T47D (cell line): ENCODE results near the gene KCNQ1.
A peak's percentile ranks its signal among the peaks of the same experiment; 100 is the strongest.

Source experiments
- DNase-seq, 2 experiments: peaks; one replicate each; pipeline versions ENCODE4 v3.0.0 to v3.0.0-alpha.2; 2011 to 2012; ENCODE audit warnings: low read depth in 1 of 2, low spot score in 1 of 2
- JUND ChIP-seq: IDR thresholded peaks from 2 replicates; pipeline ENCODE4 v1.6.1; 2012; ENCODE audit warnings: low read depth
- in situ Hi-C: cut with HindIII; loops from 2 replicates; pipeline ENCODE4 v1.10.0; 2016; ENCODE audit warnings: low sequenced_read_pairs, low pct_unique_long_range_greater_than_20kb

The KCNQ1 gene

GRCh38 chr11:2434008-2434407 is 10.8 kb upstream of the KCNQ1 start:
- in situ Hi-C loops, result no loop called here
- TF ChIP-seq JUND, result no peak
- DNase-seq, result no peak

GRCh38 chr11:2434506-2435255 is 10.1 kb upstream of the KCNQ1 start:
- DNase-seq, result no peak
- in situ Hi-C loops, result no loop called here
- no peak for TF ChIP-seq JUND

- no peak for DNase-seq
- TF ChIP-seq JUND, result no peak
- in situ Hi-C loops, result no loop called here
These were observed 9.4 kb upstream of the KCNQ1 start for GRCh38 chr11:2435288-2436012.

- TF ChIP-seq JUND, result no peak
- DNase-seq, result no peak
- in situ Hi-C loops, result no loop called here
These were observed 8.7 kb upstream of the KCNQ1 start for GRCh38 chr11:2436013-2436520.

GRCh38 chr11:2436521-2437031 is 8.2 kb upstream of the KCNQ1 start:
- no peak for TF ChIP-seq JUND
- in situ Hi-C loops, result no loop called here

GRCh38 chr11:2437516-2437915 is 7.3 kb upstream of the KCNQ1 start:
- DNase-seq, result no peak
- in situ Hi-C loops, result no loop called here
- no peak for TF ChIP-seq JUND

More at GRCh38 chr11:2436521-2437031, 8.2 kb upstream of the KCNQ1 start:
- no peak for DNase-seq

- no peak for DNase-seq
- in situ Hi-C loops, result no loop called here
- TF ChIP-seq JUND, result no peak
These were observed 5.0 kb upstream of the KCNQ1 start for GRCh38 chr11:2439820-2440219.

GRCh38 chr11:2440646-2441045 is 4.2 kb upstream of the KCNQ1 start:
- in situ Hi-C loops, result no loop called here
- DNase-seq, result no peak
- TF ChIP-seq JUND, result no peak

- no peak for TF ChIP-seq JUND
- DNase-seq, result no peak
- in situ Hi-C loops, result no loop called here
These were observed 3.6 kb upstream of the KCNQ1 start for GRCh38 chr11:2441171-2441570.

- TF ChIP-seq JUND, result no peak
- in situ Hi-C loops, result no loop called here
- DNase-seq, result no peak
These were observed 2.2 kb upstream of the KCNQ1 start for GRCh38 chr11:2442589-2442988.

GRCh38 chr11:2443406-2443805 is 1.4 kb upstream of the KCNQ1 start:
- in situ Hi-C loops, result no loop called here
- TF ChIP-seq JUND, result no peak
- no peak for DNase-seq

- in situ Hi-C loops, result no loop called here
- no peak for TF ChIP-seq JUND
- DNase-seq, result peak in 1 of 2 experiments; percentile 58
These were observed 657 bp upstream of the KCNQ1 start, which contains the start of gene TRPM5 for GRCh38 chr11:2443881-2444820. Gene TRPM5 (minus strand): TSS chr11:2444514. CDS start chr11:2423036, 21,478 bp downstream.
